HG02973 (cell line): Measurements from ENCODE around the gene RABL3.
"Not testable (repeated sequence)": the region's sequence is repeated elsewhere in the genome, so short reads cannot be mapped to it uniquely, and the experiment has no call there.

Source experiments
- ATAC-seq: cut with Tn5 transposase; IDR thresholded peaks from one replicate; pipeline ENCODE4 v1.9.1; 2021; ENCODE audit warnings: moderate library complexity; ENCODE audit not compliant: unreplicated experiment

Gene RABL3

DNA sequence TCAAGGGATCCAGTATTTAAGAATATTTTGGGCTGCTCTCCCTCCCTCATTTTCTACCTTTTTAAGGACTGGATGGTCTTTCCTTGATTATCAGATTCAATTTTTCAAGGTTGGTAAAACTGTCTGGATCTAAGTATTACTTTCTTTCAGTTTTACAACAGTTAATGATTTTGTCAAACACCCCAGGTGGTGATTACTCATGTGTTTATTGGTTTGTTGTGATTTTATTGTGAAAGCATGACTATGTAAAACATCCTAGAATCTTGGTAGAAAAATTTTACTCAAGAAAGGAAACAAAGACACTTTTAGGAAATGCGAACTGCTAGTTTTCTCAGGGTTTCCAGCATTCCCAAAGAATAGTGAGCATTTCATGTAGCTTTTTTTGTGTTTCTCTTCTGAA lies 7.5 kb upstream of the RABL3 start:
- ATAC-seq: no peak

DNA sequence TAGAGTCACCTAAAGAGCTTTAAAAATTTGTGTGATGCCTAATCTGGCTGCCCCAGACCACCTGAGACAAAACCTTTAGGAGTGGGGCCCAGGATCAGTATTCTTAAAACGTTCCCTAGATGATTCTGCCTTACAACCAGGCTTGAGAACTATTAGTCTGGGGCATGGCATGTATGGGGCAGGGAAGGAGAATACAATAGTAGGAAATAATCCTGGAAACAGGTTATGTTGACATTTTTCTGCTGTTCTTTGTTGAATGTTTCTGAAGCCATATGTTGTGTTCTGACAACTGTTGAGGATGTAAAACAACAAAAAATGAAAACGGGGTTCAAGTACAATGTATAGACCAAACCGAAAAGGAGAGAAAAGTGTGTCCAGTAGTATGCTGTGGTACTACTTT lies 3.1 kb upstream of the RABL3 start:
- no peak for ATAC-seq

GRCh38 chr3:120743556-120744195 lies 1.4 kb upstream of the RABL3 start:
- no peak for ATAC-seq

- ATAC-seq: peak; percentile 11
Measured at GRCh38 chr3:120742849-120743365, 591 bp upstream of the RABL3 start.

DNA sequence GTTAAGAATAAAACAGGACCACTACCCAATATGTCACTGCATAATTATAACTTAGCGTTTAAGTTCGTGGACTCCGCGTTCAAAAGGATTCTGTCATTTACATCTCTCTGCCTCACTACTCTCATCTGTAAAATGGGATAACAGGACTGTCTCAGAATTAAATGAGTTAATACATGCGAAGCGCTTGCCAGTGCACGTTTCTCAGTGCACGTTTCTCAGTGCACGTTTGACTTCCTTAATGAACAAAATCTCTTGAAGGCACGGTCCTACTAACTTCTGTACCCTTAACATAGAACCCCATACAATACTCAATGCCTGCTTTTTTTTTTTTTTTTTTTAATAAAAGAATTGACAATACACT lies 499 bp downstream of the RABL3 start:
- peak; percentile 24 for ATAC-seq

GRCh38 chr3:120741320-120741719 lies 996 bp downstream of the RABL3 start:
- no peak for ATAC-seq

GRCh38 chr3:120738006-120738405 lies 4.3 kb downstream of the RABL3 start:
- ATAC-seq: not testable (repeated sequence)

- ATAC-seq: no peak
Measured at GRCh38 chr3:120730576-120731542, 11.5 kb downstream of the RABL3 start.

GRCh38 chr3:120726791-120727190 lies 15.5 kb downstream of the RABL3 start:
- ATAC-seq: no peak

DNA sequence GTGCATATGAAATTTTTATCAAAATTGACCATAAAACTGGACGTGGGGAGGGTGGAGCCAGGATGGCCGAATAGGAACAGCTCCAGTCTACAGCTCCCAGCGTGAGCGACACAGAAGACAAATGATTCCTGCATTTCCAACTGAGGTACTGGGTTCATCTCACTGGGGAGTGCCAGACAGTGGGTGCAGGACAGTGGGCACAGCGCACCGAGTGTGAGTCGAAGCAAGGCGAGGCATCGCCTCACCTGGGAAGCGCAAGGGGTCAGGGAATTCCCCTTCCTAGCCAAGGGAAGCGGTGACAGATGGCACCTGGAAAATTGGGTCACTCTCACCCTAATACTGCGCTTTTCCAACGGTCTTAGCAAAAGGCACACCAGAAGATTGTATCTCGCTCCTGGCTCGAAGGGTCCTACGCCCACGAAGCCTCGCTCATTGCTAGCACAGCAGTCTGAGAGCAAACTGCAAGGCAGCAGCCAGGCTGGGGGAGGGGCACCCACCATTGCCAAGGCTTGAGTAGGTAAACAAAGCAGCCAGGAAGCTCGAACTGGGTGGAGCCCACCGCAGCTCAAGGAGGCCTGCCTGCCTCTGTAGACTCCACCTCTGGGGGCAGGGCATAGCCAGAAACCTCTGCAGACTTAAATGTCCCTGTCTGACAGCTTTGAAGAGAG lies 23.0 kb downstream of the RABL3 start:
- ATAC-seq: not testable (repeated sequence)

DNA sequence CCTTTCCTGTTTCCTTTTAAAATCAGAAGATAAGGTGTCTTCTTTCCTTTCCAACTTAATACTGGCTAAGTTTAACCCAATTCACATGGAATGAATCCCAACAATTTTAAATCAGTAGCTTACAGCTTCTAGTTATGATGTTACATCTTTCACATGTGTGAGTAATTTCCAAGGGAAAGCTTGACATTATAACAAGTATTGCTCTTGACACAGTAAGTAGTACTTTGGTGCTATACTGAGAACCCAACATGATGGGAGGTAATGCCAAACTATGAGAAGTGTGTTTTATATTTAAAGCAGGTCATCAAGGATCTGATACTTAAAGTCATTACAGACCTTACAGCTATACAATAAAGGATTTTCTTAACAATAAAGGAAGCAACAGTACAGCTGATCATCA lies 29.1 kb downstream of the RABL3 start:
- ATAC-seq: no peak

- ATAC-seq: no peak
Measured at GRCh38 chr3:120710369-120710768, 31.9 kb downstream of the RABL3 start.

DNA sequence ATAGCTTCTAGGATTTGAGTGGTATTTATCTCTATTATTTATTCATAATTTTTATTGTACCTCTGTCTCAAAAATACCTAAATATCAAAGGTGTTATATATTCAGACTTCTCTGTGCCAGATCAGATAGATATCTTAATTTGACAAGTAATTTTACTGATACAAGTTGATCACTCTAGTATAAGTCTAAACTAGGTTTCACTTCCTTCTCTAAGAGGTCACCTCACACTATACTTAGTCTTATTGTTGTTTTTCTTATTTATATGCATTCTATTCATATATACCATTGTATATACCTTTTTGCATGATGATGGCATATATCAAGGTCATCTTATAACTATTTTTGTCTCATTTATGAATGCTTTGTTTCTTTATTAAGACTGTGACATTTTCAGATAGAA lies 33.9 kb downstream of the RABL3 start:
- peak; percentile 74 for ATAC-seq

DNA sequence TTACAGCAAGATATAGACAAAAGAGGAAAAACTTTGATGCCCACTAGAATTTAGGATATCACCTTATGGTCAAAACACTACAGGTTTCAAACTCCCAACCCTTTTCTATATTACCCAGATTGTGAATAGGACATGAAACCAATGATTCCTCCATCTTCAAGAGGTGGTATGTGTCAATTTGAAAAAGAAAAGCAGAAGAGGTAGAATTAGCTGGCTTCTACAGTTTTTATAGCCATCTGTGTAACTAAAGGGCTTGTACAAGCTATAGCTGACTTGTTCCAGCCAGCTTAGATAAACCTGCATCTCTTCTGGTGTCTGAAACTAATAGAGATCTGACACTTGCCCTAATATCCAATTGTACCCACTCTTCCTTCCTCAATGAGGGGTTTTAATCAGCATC lies 35.4 kb downstream of the RABL3 start:
- no peak for ATAC-seq

DNA sequence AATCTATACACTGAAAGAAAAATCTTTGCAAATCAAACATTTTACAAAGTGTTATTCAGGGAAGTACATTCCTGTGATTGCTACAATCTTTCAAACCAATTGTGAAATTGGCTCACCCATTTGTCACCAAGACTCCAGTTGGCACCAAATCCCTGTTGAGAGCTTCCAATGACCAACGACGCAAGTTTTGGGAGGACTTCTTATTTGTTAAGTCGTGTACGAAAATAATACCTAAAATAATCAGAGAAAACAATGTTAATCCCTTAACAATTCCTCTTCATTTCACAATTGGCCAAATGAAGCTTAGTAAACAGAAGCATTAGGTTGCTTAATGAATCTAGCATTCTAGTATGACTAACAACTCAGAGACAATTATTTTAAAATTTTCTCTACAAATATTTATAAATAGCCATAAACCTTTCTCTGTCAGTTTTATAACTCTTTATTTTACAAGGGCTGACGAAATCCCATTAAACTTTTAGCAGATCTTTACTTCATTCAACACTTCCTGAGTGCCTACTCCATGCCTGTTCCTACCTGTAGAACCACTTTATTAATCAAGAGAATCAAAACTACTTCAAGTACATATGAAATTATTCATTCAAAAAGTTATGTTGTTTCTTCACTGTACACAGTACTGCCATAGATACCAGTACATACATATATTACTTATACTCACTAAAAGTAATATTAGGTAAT lies 36.3 kb downstream of the RABL3 start:
- no peak for ATAC-seq

- ATAC-seq: no peak
Measured at GRCh38 chr3:120699333-120699732, 43.0 kb downstream of the RABL3 start.

DNA sequence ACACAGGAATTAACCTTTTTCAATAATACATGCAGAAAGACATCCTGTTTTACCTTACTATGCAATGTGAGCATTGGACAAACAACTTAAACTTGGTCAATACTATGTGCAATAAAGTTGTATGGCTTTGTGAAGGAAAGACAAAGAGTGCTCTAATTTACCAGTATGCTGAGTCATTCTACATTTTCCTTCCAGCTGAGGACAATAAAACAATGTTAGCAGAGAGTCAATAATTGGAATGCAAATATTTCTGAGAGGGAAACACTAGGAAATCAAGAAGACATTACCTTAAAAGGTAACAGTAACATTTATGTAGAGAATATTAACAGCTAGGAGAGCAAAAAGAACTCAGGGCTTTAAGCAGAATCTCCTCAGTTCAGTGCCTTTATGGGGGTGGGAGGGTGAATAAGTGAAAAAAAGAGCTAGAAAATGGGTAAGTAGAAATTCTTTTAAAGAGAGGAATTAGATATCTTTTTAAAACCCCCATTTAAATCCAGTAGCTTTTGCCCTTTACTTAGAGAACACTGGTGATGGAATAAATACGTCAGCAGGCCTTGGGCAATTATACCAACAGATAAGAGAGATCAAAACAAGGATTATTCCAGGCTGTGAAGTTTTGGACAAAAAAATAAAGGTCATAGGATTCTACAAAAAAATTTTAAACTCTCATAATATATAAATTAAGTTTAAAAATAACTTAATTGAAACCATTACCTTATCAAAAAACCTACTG lies 48.7 kb downstream of the RABL3 start:
- ATAC-seq: no peak

DNA sequence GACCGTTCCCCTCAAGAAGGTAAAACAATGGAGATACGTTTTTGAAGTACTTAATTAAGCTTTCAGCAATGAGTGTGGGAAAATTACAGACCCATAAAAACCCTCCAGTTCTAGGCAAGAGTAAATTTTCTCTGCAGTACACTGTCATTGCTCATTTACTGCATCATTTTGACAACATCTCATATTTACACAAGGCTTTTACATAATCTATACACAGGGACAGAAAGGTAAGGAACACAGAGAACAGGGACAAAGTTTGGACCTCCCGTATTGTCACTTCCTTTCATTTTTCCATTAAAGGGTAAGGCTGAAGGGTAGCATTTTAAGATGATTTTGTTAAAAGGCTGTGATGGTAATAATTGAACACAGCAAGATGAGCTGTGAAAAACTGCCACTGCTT lies 52.9 kb downstream of the RABL3 start:
- no peak for ATAC-seq

DNA sequence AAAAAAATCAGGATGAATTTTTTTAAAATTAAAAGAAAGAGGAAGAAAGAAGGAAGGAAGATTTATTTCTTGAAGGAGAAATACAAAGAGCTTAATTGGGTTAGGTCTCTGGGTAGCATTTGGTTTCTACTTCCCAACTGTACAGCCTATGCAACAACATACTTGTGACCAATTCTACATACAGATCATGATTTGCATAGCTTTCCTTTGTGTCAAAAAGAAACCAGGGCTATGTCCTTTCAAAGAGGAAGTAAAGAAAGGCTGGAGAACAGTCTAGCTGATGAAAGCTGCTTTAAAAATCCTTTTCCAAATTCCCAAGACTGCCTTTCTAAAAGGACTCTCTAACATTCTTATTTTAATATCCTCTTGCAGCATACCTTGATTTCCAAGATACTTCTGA lies 54.2 kb downstream of the RABL3 start:
- ATAC-seq: peak; percentile 98

DNA sequence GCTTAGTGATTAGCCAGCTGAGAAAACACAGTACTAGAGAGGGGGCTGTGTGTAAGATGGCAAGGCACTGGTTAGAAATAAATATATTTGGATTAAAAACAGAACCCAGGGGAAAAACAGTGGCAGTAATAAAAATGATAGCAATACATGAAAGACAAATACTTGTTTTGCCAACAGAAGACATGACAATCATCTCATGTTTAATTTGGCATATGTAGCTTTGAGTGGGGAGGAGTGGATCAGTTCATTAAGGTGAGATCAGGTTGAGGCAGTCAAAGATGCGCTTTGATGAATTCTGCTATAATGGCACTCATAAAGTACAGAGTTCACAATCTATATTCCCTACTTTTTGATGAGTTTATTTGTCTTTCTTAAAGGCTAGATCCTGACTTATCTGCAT lies 56.9 kb downstream of the RABL3 start:
- no peak for ATAC-seq
